ENCODE data around the gene VAV2.
"Not testable (repeated sequence)": the region's sequence is repeated elsewhere in the genome, so short reads cannot be mapped to it uniquely, and the experiment has no call there.

The VAV2 gene

DNA sequence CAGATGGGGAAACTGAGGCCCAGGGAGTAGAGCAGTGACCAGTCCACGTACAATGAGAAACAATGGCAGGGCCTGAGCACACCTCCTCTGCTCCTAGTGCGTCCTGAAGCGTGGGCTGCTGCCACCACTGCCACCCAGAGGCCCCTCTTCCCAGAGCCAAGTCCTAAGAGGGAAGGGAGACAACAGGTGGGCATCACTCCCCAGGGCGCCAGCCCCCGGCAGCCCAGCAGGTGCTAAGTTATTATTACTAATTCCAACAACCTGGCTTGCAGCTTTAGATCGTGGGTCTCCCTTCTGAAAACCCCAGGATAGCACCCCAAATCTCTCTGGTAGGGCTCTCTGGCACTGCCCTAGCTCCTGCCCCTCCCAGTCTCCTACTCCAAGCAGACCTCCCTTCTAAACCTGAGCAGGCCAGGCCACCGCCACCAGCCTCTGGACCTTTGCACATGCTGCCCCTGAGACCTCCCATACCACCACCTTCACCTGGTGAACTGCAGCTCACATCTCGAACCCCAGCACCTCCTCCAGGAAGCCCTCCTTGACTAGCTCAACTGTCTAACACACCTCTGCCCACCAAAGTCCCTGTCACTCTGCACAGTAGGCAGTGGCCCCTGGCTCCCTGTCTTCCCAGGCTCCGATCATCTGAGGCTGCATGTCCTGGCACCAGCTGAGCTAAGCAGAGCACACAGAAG is 65.8 kb downstream of the VAV2 start:
- ATAC-seq (replicated peaks) = no peak
- Mint-ChIP-seq H3K27ac (no peak overlapping the region), H3K9me3 (no peaks in the 10 kb centered on the region), H3K27me3 (no peaks in the 10 kb centered on the region), H3K4me3 (no peak overlapping the region), H3K4me1 (ENCODE audit: low read depth in 2 of 2) (peaks cover 0 to 4% of the 10 kb centered on the region in 2 donors), H3K36me3 (ENCODE audit: insufficient read depth) (peaks cover 3% of the 10 kb centered on the region)
- DNase-seq = no peak

DNA sequence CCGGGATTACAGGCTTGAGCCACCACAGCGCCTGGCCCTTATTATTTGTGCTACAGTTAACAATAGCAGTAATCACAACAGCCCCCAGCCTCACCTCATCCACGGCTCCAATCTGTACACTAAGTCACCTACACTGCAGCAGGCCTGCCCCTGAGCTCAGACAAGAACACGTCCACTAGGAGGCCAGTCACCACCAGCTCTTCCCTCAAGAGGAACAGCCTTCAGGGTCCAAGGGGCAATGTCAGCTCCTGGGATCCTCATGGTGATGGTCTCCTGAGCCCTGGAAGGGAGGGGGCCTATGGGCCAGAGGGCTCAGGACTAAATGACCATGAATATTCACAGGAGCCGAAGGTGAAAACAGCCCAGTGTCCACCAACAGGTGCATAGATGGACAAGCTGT is 67.7 kb downstream of the VAV2 start:
- H3K4me3 Mint-ChIP-seq = no peak overlapping the region
- ATAC-seq (replicated peaks) (no peak), DNase-seq (no peak)
- H3K9me3 Mint-ChIP-seq = no peaks in the 10 kb centered on the region
- H3K4me1 Mint-ChIP-seq (ENCODE audit: low read depth in 2 of 2) = peaks cover 0 to 4% of the 10 kb centered on the region in 2 donors
- no peaks in the 10 kb centered on the region for H3K27me3 Mint-ChIP-seq
- H3K36me3 Mint-ChIP-seq (ENCODE audit: insufficient read depth) = peaks cover 3% of the 10 kb centered on the region
- H3K27ac Mint-ChIP-seq = no peak overlapping the region

DNA sequence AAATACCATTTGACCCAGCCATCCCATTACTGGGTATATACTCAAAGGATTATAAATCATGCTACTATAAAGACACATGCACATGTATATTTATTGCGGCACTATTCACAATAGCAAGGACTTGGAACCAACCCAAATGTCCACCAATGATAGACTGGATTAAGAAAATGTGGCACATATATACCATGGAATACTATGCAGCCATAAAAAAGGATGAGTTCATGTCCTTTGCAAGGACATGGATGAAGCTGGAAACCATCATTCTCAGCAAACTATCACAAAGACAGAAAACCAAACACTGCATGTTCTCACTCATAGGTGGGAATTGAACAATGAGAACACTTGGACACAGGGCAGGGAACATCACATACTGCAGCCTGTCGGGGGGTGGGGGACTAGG is 68.5 kb downstream of the VAV2 start:
- not testable (repeated sequence) for DNase-seq; ATAC-seq (replicated peaks); H3K9me3 Mint-ChIP-seq; H3K36me3 Mint-ChIP-seq (ENCODE audit: insufficient read depth); H3K4me1 Mint-ChIP-seq (ENCODE audit: low read depth in 2 of 2); H3K27ac Mint-ChIP-seq; H3K4me3 Mint-ChIP-seq; H3K27me3 Mint-ChIP-seq

DNA sequence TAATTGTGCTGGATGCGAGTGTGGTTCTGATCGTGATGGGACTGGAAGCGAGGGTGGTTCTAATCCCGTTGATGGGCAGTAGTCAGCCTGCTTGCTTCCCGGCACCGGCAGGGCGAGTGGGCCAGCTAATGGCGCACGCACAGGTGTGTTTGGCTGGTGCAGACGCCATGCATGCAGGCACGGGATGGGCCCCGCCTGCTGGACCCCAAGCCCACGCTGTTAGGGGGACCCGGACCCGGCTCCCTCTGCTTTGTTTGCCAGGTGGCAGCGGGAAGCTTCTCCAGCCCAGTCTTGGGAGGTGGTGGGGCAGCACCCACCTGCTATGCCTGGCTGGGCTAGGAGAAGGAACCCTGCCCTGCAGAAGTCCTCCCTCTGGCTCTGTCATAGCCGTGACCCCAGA is 70.3 kb downstream of the VAV2 start:
- ATAC-seq (replicated peaks) (no peak), DNase-seq (no peak)
- Mint-ChIP-seq H3K4me3 (no peak overlapping the region), H3K27ac (no peak overlapping the region), H3K27me3 (no peaks in the 10 kb centered on the region), H3K36me3 (ENCODE audit: insufficient read depth) (no peaks in the 10 kb centered on the region), H3K4me1 (ENCODE audit: low read depth in 2 of 2) (peaks cover 0 to 5% of the 10 kb centered on the region in 2 donors), H3K9me3 (no peaks in the 10 kb centered on the region)

DNA sequence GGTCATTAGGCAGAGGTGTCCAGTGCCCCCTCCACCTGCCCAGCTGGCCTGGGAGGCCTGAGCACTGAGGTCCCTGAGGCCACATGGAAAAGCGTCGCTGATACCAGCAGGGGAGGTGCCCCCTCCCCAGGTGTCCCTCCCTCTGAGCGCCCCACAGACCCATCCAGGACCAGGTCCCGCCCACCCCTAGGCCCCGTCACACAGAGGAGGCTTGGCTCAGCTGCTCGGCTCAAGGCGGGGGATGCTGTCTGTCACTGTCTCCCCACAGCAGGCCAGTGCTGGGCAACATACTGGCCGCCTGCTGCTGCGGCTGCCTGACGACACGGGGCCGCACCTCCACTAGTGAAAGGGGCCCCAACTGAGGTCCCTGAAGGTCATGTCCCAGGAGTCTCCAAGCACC is 71.7 kb downstream of the VAV2 start:
- H3K4me1 Mint-ChIP-seq (ENCODE audit: low read depth in 2 of 2) = peaks cover 0 to 7% of the 10 kb centered on the region in 2 donors
- no peaks in the 10 kb centered on the region for H3K36me3 Mint-ChIP-seq (ENCODE audit: insufficient read depth)
- no peak overlapping the region for H3K27ac Mint-ChIP-seq
- no peak overlapping the region for H3K4me3 Mint-ChIP-seq
- ATAC-seq (replicated peaks) = no peak
- no peak for DNase-seq
- no peaks in the 10 kb centered on the region for H3K27me3 Mint-ChIP-seq
- H3K9me3 Mint-ChIP-seq = no peaks in the 10 kb centered on the region

DNA sequence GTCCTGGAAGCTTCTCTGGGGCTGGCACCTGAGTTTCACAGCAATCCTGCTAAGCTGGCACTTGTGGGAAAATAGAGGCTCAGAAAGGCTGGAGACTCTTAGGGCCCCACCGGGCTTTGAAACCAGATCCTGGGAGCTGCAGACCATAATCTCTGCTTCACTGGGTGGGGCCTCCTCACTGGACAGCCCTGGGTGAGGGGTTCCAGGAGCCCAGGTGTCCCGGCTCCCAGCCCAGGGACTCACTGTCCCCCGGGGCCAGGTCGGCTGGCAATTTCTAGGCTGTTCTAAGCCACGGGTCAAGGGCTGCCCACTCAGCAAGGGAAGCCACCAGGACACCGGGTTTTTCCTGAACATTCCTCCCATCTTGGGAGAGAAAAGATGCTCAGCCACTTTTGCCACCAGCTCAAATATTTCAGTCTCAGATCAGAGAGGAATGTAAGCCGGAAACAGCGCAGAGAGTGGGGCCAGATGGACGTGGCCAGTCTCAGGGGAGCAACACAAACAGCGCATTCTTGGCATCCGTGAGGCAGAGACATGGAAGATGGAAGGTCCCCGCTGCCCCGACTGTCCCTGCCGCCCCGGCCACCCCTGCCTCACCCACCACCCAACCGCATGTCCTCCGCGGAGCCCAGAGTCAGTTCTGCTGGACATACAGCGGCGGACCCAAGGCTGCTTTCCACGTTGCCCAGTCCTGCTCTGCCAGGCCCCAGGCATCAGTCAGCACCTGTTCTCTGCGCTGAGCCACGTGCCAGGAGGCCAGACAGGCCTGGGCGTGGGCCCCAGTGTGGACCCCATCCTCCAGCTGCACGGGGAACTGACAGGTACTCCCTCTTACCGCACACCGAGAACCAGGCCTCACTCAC is 72.6 kb downstream of the VAV2 start:
- DNase-seq (no peak), ATAC-seq (replicated peaks) (no peak)
- Mint-ChIP-seq H3K9me3 (no peaks in the 10 kb centered on the region), H3K36me3 (ENCODE audit: insufficient read depth) (no peaks in the 10 kb centered on the region), H3K4me1 (ENCODE audit: low read depth in 2 of 2) (peaks cover 0 to 8% of the 10 kb centered on the region in 2 donors), H3K27ac (no peak overlapping the region), H3K4me3 (no peak overlapping the region), H3K27me3 (no peaks in the 10 kb centered on the region)

DNA sequence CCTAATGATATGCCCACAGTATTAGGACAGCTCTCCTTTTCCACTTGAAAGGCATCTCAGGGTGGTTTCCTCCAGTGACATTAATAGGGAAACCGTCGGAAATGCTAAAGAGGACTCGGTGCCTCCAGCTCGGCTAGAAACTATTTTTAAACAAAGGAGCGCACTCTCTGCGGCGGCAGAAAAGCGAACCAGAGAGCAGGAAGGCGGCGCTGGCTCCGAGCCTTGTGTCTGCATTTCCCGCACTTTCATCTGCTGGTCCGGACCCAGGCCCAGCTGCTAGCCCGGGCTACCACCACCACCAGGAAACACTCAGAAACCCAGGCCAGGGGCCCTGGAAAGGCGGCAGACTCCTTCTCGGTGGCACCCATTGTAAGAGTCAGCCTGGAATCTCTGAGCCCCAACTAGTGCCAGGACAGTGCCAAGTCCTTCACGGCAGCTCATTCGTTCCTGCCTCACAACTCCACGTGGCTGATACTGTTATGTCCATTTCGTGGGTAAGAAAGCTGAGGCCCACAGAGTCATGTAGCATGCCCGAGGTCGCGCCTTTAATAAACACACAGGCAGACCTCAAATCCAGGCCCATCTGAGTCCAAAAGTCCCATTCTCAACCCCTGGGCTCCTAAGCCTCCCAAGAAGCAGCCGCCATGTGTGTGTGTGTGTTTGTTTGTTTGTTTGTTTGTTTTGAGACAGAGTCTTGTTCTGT is 73.9 kb downstream of the VAV2 start:
- Mint-ChIP-seq H3K27me3 (no peaks in the 10 kb centered on the region), H3K27ac (no peak overlapping the region), H3K4me3 (no peak overlapping the region), H3K9me3 (no peaks in the 10 kb centered on the region), H3K4me1 (ENCODE audit: low read depth in 2 of 2) (peaks cover 0 to 8% of the 10 kb centered on the region in 2 donors), H3K36me3 (ENCODE audit: insufficient read depth) (no peaks in the 10 kb centered on the region)
- ATAC-seq (replicated peaks) = no peak
- no peak for DNase-seq

DNA sequence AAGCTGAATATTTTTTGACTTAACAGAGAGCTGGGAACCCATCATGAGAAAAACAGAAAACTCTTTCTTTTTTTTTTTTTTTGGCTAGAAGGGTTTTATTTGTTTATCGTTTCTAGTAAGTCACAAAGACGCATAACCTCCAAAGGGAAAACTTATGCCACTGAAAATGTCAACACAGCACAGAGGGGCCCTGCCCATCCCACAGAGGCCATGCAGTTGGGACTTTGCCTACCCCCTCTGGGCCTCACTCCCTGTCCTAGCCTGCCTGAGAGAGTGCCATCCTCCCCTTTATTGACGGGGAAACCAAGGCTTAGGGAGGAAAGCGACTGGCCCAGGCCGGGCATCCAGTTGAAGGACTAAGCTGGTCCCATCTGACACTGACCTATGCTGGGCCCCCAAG is 74.7 kb downstream of the VAV2 start:
- Mint-ChIP-seq H3K27me3 (no peaks in the 10 kb centered on the region), H3K27ac (no peak overlapping the region), H3K4me1 (ENCODE audit: low read depth in 2 of 2) (peaks cover 0 to 8% of the 10 kb centered on the region in 2 donors), H3K36me3 (ENCODE audit: insufficient read depth) (no peaks in the 10 kb centered on the region), H3K9me3 (no peaks in the 10 kb centered on the region), H3K4me3 (no peak overlapping the region)
- ATAC-seq (replicated peaks) (no peak), DNase-seq (no peak)

DNA sequence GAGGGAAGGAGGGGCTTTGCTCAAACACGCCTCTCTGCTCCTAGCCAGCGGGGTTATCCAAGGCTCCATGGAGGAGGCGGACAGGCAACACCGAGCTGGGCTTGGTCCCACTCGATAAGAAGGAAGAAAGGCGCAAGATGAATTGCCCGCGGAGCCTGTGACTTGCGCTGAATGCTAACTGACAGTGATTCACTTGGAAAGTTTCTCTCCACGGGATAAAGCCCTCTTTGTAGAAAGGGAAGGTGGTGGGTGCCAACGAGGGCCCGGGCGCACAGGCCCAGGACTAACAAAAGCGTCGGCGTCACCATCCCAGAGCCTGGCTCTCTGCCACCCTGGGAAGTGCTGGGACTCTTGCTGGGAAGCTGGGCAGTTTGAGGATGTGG is 76.0 kb downstream of the VAV2 start:
- Mint-ChIP-seq H3K27me3 (no peaks in the 10 kb centered on the region), H3K36me3 (ENCODE audit: insufficient read depth) (no peaks in the 10 kb centered on the region), H3K9me3 (no peaks in the 10 kb centered on the region), H3K4me3 (no peak overlapping the region), H3K27ac (no peak overlapping the region), H3K4me1 (ENCODE audit: low read depth in 2 of 2) (peaks cover 0 to 8% of the 10 kb centered on the region in 2 donors)
- DNase-seq = no peak
- ATAC-seq (replicated peaks) = no peak

DNA sequence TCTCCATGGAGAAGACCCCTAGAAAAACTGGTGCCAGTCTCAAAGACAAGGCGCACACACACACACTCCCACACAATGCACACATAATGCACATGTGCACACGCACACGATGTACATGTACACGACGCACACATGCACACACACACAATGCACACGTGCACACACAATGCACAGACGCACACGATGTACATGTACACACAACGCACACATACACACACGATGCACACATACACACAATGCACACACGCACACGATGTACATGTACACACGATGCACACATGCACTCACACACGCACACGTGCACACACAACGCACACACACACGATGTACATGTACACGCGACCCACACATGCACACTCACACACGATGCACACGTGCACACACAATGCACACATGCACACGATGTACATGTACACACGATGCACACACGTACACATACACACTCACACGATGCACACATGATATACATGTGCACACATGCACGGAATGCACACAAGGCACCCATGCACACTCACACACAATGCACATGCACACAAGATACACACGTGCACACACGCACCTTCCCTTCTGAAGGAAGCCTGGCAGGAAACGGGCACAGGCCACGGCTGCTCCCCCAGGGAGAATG is 76.5 kb downstream of the VAV2 start:
- H3K27me3 Mint-ChIP-seq = no peaks in the 10 kb centered on the region
- no peaks in the 10 kb centered on the region for H3K9me3 Mint-ChIP-seq
- H3K36me3 Mint-ChIP-seq (ENCODE audit: insufficient read depth) = no peaks in the 10 kb centered on the region
- no peak for ATAC-seq (replicated peaks)
- H3K4me1 Mint-ChIP-seq (ENCODE audit: low read depth in 2 of 2) = peaks cover 0 to 9% of the 10 kb centered on the region in 2 donors
- H3K4me3 Mint-ChIP-seq = no peak overlapping the region
- DNase-seq = no peak
- H3K27ac Mint-ChIP-seq = no peak overlapping the region

DNA sequence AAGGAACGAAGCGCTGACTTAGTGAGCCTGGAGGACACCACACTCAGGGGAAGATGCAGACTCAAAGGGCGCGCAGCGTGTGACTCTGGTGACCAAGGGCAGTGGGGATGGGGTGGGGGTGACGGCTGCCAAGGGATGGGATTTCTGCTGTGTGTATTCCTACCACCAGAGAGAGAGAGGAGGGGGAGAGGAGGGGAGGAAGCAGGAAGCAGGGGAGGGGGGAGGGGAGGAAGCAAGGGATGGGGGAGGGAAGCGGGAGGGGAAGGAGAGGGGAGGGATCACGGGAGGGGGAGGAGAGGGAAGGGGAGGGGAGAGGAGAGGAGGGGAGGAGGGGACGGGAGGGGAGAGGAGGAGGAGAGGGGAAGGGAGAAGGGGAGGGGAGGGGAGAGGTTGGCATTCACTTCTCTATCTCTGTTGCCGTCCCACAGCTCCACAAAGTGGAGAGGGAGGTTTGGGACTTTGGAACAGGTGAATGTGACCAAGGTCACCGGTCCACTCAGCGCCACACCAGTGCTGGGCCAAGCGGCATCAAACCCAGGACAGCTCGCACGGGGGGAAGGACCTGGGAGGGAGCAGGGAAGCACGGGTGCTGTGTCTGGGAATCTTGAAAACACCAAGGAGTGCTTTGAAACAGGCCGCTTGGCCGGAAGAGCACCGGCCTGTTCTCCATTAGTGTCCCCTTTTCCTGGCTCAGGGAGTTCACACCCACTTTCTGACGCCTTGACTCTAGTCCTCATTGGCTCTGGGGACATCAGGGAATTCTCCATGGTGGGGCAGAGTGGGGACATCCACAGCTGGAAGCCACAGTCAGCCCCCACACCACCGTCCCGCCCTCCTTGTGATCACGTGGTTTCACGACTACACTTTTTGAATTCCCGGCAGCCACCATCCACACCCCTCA is 77.4 kb downstream of the VAV2 start:
- DNase-seq = no peak
- ATAC-seq (replicated peaks) = no peak
- Mint-ChIP-seq H3K4me3 (no peak overlapping the region), H3K27ac (no peak overlapping the region), H3K9me3 (no peaks in the 10 kb centered on the region), H3K36me3 (ENCODE audit: insufficient read depth) (no peaks in the 10 kb centered on the region), H3K27me3 (no peaks in the 10 kb centered on the region), H3K4me1 (ENCODE audit: low read depth in 2 of 2) (peaks cover 0 to 9% of the 10 kb centered on the region in 2 donors)

DNA sequence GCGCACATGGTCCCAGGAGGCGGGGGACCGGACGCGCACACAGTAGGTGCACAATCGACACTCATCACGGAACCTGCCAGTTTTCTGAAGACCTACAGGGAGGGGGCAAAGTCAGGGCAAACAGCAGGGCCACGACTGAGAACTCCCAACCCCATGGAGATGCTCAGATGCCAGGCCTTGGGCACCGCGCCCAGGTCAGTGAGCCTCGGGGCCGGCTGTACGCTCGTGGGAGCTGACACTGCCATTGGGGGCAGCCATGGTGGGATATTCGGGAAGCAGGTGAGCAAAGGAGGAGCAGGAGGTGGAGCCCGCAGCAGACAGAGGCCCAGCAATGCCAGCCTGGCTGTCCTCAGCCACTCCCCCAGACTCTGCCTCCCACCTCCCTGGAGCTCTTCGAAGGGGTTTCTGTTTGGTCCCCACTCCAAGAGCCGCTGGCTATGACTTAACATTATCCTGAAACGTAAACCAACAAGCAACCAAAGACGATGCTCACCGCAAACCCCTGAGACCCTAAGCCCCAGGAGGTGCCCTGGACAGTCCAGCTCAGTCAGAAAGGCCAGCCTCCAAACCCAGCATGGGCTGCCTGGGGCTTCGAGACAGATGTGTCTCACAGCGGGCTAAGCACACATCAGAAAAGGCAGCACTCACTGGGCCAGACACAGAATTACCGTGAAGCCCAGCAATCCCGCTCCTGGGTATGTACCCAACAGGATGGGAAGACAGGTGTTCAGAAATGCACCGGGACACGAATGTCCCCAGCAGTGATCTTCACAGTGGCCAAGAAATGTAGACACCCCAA is 78.4 kb downstream of the VAV2 start:
- DNase-seq = no peak
- Mint-ChIP-seq H3K36me3 (ENCODE audit: insufficient read depth) (no peaks in the 10 kb centered on the region), H3K27me3 (no peaks in the 10 kb centered on the region), H3K27ac (peak overlapping the region in 1 of 2 donors; percentile 75), H3K9me3 (no peaks in the 10 kb centered on the region), H3K4me3 (no peak overlapping the region), H3K4me1 (ENCODE audit: low read depth in 2 of 2) (peaks cover 0 to 6% of the 10 kb centered on the region in 2 donors)
- ATAC-seq (replicated peaks) = no peak
